Adrenal gland (tissue), 19 donors: ENCODE measurements around the gene CUTC. TPM values are rescaled to one million over a fixed set of nuclear protein-coding genes. Genes with fewer than 3 reads are reported as not detected.

Experiments
- DNase-seq, 7 donors: peaks; one replicate each; pipeline ENCODE4 v3.0.0-alpha.2; 2019 to 2020
- H3K27ac ChIP-seq, 5 donors: fragments of 200-600 bp; sonication (generic) in 4 of 5; 1 replicate in 3 of 5; 2 replicates in 2 of 5; pipeline versions ENCODE4 v1.5.1 to v1.8.0; 2016 to 2020; ENCODE audit warnings: mild to moderate bottlenecking in 1 of 5
- H3K27me3 ChIP-seq: fragments of 200-600 bp; 2 replicates; pipeline ENCODE4 v1.8.0; 2021
- H3K36me3 ChIP-seq, 2 donors: fragments of 200-600 bp; replicated peaks in 1 of 2; 1 replicate in 1 of 2; 2 replicates in 1 of 2; pipeline versions ENCODE4 v1.5.1 to v1.8.0; 2018 to 2022
- H3K4me1 ChIP-seq, 2 donors: fragments of 200-600 bp; replicated peaks in 1 of 2; 1 replicate in 1 of 2; 2 replicates in 1 of 2; pipeline versions ENCODE4 v1.5.1 to v1.8.0; 2018 to 2021
- H3K4me3 ChIP-seq, 4 donors: fragments of 200-600 bp; sonication (generic) in 3 of 4; one replicate each; pipeline ENCODE4 v1.5.1; 2016 to 2018
- H3K9me3 ChIP-seq, 3 donors: fragments of 200-600 bp; sonication (generic) in 1 of 3; replicated peaks in 1 of 3; 1 replicate in 2 of 3; 2 replicates in 1 of 3; pipeline versions ENCODE4 v1.5.1 to v1.8.0; 2016 to 2021
- CTCF ChIP-seq, 6 experiments: fragments of 450-650 bp in 4 of 6; fragments of 200-600 bp in 2 of 6; sonication (generic) in 1 of 6; IDR thresholded peaks; 1 replicate in 5 of 6; 2 replicates in 1 of 6; pipeline versions ENCODE4 v1.5.1 to v1.8.0; 2016 to 2021; ENCODE audit warnings: antibody characterized with exemption in 6 of 6, mild to moderate bottlenecking in 2 of 6, moderate library complexity in 1 of 6
- POLR2A ChIP-seq, 2 donors: fragments of 450-650 bp; IDR thresholded peaks; one replicate each; pipeline ENCODE4 v1.6.1; 2017; ENCODE audit warnings: antibody characterized with exemption in 2 of 2, mild to moderate bottlenecking in 2 of 2, moderate library complexity in 1 of 2
- WGBS, 4 donors: extraction: QIAGEN DNeasy Blood & Tissue Kit in 2 of 4; methylation state at CpG; one replicate each; pipeline versions ENCODE4 v1.1.5 to v1.1.7; 2013 to 2017; 5-methylcytosine and 5-hydroxymethylcytosine counted together
- intact Hi-C, 2 donors: fragments of 100-400 bp; cut with DNase I; formaldehyde crosslinking; loops; one replicate each; pipeline versions ENCODE4 v1.14.1 to v1.15.0; 2022 to 2023
- long read RNA-seq, 10 donors: library from polyadenylated mRNA in 3 of 10; unstranded in 2 of 10; stranded (forward) in 1 of 10; transcript quantifications; one replicate each; pipeline ENCODE4 v2.0.0 and lab custom pipeline, GENCODE V29; 2021 to 2026
- polyA plus RNA-seq, 3 donors: library from polyadenylated mRNA; stranded (reverse); fragments of 200-250 nt in 2 of 3; fragments of 350-450 nt in 1 of 3; fragmentation: Illumina TruSeq in 1 of 3; extraction: RNeasy Lipid Tissue Mini Kit (QIAGEN cat#74804) in 1 of 3; gene quantifications; one replicate each; pipeline ENCODE4 v1.2.3, GENCODE V29; 2013 to 2014
- total RNA-seq, 9 donors: library from RNA; depleted of rRNA in 4 of 9; stranded (reverse); fragments of >200 nt in 4 of 9; fragments of 120-200 nt in 1 of 9; fragmentation: NEBNext Ultra II Directional in 1 of 9; extraction: Animal tissue kit (Norgen Biotek cat#: 25700) in 1 of 9; gene quantifications; one replicate each; pipeline versions ENCODE4 v1.1.0 to v1.2.4, GENCODE V29; 2013 to 2023
- donor health status: healthy with polysubstance abuse.
- donor health status: Bipolar disorder and iron deficiency.
- donor health status: DM: yes; HTN: yes; CAD: no.
- donor health status: DM: no; HTN: no; CAD: no.
- donor health status: DM: no; HTN: no; CAD: no.
- donor health status: DM: yes; HTN: yes; CAD: no.

The CUTC gene
- total RNA-seq (10 to 100 TPM; 16.0 to 36.5 (median 19.6) TPM), polyA plus RNA-seq (10 to 100 TPM; 18.9 to 29.9 (median 20.2) TPM)
- long read RNA-seq, donor 1, transcript CUTC-203 (8 exons, 831 nt), result major isoform, 9 of 26 reads
- long read RNA-seq, donor 1, transcript CUTC-202 (9 exons, 1,346 nt), result major isoform, 9 of 26 reads
- long read RNA-seq, donor 1, partial matches to known transcripts, result 8 of 26 reads
- long read RNA-seq, donor 1, other reads (novel, unspliced or antisense), result 0 of 26 reads
- long read RNA-seq, donor 2, transcript CUTC-202 (9 exons, 1,346 nt), result major isoform, 6 of 31 reads
- long read RNA-seq, donor 2, partial matches to known transcripts, result 13 of 31 reads
- long read RNA-seq, donor 2, other reads (novel, unspliced or antisense), result 8 of 31 reads
- long read RNA-seq, donor 3, transcript CUTC-203 (8 exons, 831 nt), result major isoform, 6 of 29 reads
- long read RNA-seq, donor 3, partial matches to known transcripts, result 6 of 29 reads
- long read RNA-seq, donor 3, other reads (novel, unspliced or antisense), result 16 of 29 reads
- long read RNA-seq, donor 4, transcript CUTC-202 (9 exons, 1,346 nt), result major isoform, 10 of 23 reads
- long read RNA-seq, donor 4, partial matches to known transcripts, result 2 of 23 reads
- long read RNA-seq, donor 4, other reads (novel, unspliced or antisense), result 8 of 23 reads
- long read RNA-seq, donor 5, transcript CUTC-203 (8 exons, 831 nt), result minor isoform, 6 of 29 reads
- long read RNA-seq, donor 5, transcript CUTC-202 (9 exons, 1,346 nt), result major isoform, 13 of 29 reads
- long read RNA-seq, donor 5, partial matches to known transcripts, result 1 of 29 reads
- long read RNA-seq, donor 5, other reads (novel, unspliced or antisense), result 9 of 29 reads
- long read RNA-seq, donor 6, transcript CUTC-202 (9 exons, 1,346 nt), result major isoform, 12 of 20 reads
- long read RNA-seq, donor 6, partial matches to known transcripts, result 2 of 20 reads
- long read RNA-seq, donor 6, other reads (novel, unspliced or antisense), result 3 of 20 reads
- long read RNA-seq, donor 7, partial matches to known transcripts, result 0 of 10 reads
- long read RNA-seq, donor 7, other reads (novel, unspliced or antisense), result 6 of 10 reads
- long read RNA-seq, donor 8, transcript CUTC-202 (9 exons, 1,346 nt), result minor isoform, 6 of 16 reads
- long read RNA-seq, donor 8, transcript CUTC-203 (8 exons, 831 nt), result major isoform, 10 of 16 reads
- long read RNA-seq, donor 8, partial matches to known transcripts, result 0 of 16 reads
- long read RNA-seq, donor 8, other reads (novel, unspliced or antisense), result 0 of 16 reads
- long read RNA-seq, donor 9, transcript CUTC-203 (8 exons, 831 nt), result major isoform, 5 of 48 reads
- long read RNA-seq, donor 9, partial matches to known transcripts, result 21 of 48 reads
- long read RNA-seq, donor 9, other reads (novel, unspliced or antisense), result 20 of 48 reads
- long read RNA-seq, donor 10, partial matches to known transcripts, result 5 of 22 reads
- long read RNA-seq, donor 10, other reads (novel, unspliced or antisense), result 11 of 22 reads

GRCh38 chr10:99732033-99732842 lies at the start of gene CUTC, which contains the start of gene COX15:
Gene CUTC (plus strand): TSS chr10:99732234. CDS start chr10:99732349, 115 bp downstream.
Gene COX15 (minus strand): TSS chr10:99732127. CDS start chr10:99732049, 78 bp downstream.
- peaks cover 0 to 9% of the 10 kb centered on the region in 2 donors for H3K36me3 ChIP-seq
- H3K4me1 ChIP-seq, result peaks cover 10 to 21% of the 10 kb centered on the region in 2 donors
- H3K9me3 ChIP-seq, result no peaks in the 10 kb centered on the region
- 0 to 2% (median 0%) methylated on average over 8 to 73 of the region's 73 CpGs for WGBS, 4 donors
- intact Hi-C loops, result no loop called here
- H3K27ac ChIP-seq, result peak within 1 kb of the TSS; percentile 84 to 97 (median 94)
- no peaks in the 10 kb centered on the region for H3K27me3 ChIP-seq
- DNase-seq, result peak; percentile 96 to 98 (median 97)
- H3K4me3 ChIP-seq, result peak within 1 kb of the TSS; percentile 48 to 88 (median 82)
- TF ChIP-seq CTCF (IDR thresholded peaks at IDR 0.05) (peak; percentile 31 to 63 (median 50)), POLR2A (IDR thresholded peaks at IDR 0.05) (peak; percentile 23 to 88)

GRCh38 chr10:99682752-99683151 lies 49.3 kb upstream of the CUTC start:
- 78 to 93% (median 89%) methylated on average over 1 of the region's 1 CpG for WGBS, 4 donors
- Histone ChIP-seq H3K9me3 (no peaks in the 10 kb centered on the region), H3K36me3 (peaks cover 0 to 33% of the 10 kb centered on the region in 2 donors), H3K27me3 (no peaks in the 10 kb centered on the region), H3K27ac (no peak overlapping the region), H3K4me1 (peaks cover 3 to 16% of the 10 kb centered on the region in 2 donors), H3K4me3 (no peak overlapping the region)
- intact Hi-C loops, result no loop called here
- no peak for DNase-seq
- TF ChIP-seq POLR2A (IDR thresholded peaks at IDR 0.05) (no peak), CTCF (IDR thresholded peaks at IDR 0.05) (peak in 1 of 6 experiments; percentile 8)

- Histone ChIP-seq H3K27me3 (no peaks in the 10 kb centered on the region), H3K9me3 (no peaks in the 10 kb centered on the region), H3K4me1 (peaks cover 3 to 16% of the 10 kb centered on the region in 2 donors), H3K4me3 (no peak overlapping the region), H3K27ac (no peak overlapping the region), H3K36me3 (peaks cover 0 to 26% of the 10 kb centered on the region in 2 donors)
- 70 to 82% (median 77%) methylated on average over 2 of the region's 2 CpGs for WGBS, 4 donors
- intact Hi-C loops, result no loop called here
- no peak for TF ChIP-seq POLR2A (IDR thresholded peaks at IDR 0.05)
- TF ChIP-seq CTCF (IDR thresholded peaks at IDR 0.05), result no peak
- no peak for DNase-seq
These were observed 46.5 kb upstream of the CUTC start for GRCh38 chr10:99685597-99685967.
